ENCODE measurements around the gene ZNF783.
"Not testable (repeated sequence)": the region's sequence is repeated elsewhere in the genome, so short reads cannot be mapped to it uniquely, and the experiment has no call there.

ZNF783 gene

GRCh38 chr7:149317496-149317895 lies 55.5 kb downstream of the ZNF783 start:
- 100% methylated on average over 1 of the region's 1 CpG for WGBS, 2 experiments (ENCODE audit: insufficient coverage in 2 of 2)
- H3K27ac ChIP-seq (ENCODE audit: low read depth, low read length, severe bottlenecking): no peak overlapping the region
- no peaks in the 10 kb centered on the region for H3K4me1 ChIP-seq (ENCODE audit: control insufficient read depth, insufficient read depth, low read length, poor library complexity, severe bottlenecking)
- H3K9me3 ChIP-seq (ENCODE audit: control insufficient read depth, low read length): no peaks in the 10 kb centered on the region
- no peak overlapping the region for H3K4me3 ChIP-seq (ENCODE audit: extremely low read depth, insufficient read depth, low read length, poor library complexity, severe bottlenecking)
- no peaks in the 10 kb centered on the region for H3K36me3 ChIP-seq (ENCODE audit: control insufficient read depth, insufficient read depth, low read length)

- no peaks in the 10 kb centered on the region for H3K4me1 ChIP-seq (ENCODE audit: control insufficient read depth, insufficient read depth, low read length, poor library complexity, severe bottlenecking)
- 71 to 86% methylated on average over 8 to 9 of the region's 9 CpGs for WGBS, 2 experiments (ENCODE audit: insufficient coverage in 2 of 2)
- no peak overlapping the region for H3K4me3 ChIP-seq (ENCODE audit: extremely low read depth, insufficient read depth, low read length, poor library complexity, severe bottlenecking)
- H3K27ac ChIP-seq (ENCODE audit: low read depth, low read length, severe bottlenecking): no peak overlapping the region
- H3K36me3 ChIP-seq (ENCODE audit: control insufficient read depth, insufficient read depth, low read length): no peaks in the 10 kb centered on the region
- no peaks in the 10 kb centered on the region for H3K9me3 ChIP-seq (ENCODE audit: control insufficient read depth, low read length)
These were observed 56.1 kb downstream of the ZNF783 start for GRCh38 chr7:149317986-149318672.

- WGBS, 2 experiments (ENCODE audit: insufficient coverage in 2 of 2): 88 to 100% methylated on average over 1 to 4 of the region's 6 CpGs
- H3K36me3 ChIP-seq (ENCODE audit: control insufficient read depth, insufficient read depth, low read length): no peaks in the 10 kb centered on the region
- H3K27ac ChIP-seq (ENCODE audit: low read depth, low read length, severe bottlenecking): no peak overlapping the region
- H3K4me3 ChIP-seq (ENCODE audit: extremely low read depth, insufficient read depth, low read length, poor library complexity, severe bottlenecking): no peak overlapping the region
- H3K9me3 ChIP-seq (ENCODE audit: control insufficient read depth, low read length): no peaks in the 10 kb centered on the region
- H3K4me1 ChIP-seq (ENCODE audit: control insufficient read depth, insufficient read depth, low read length, poor library complexity, severe bottlenecking): no peaks in the 10 kb centered on the region
These were observed 57.4 kb downstream of the ZNF783 start for GRCh38 chr7:149319376-149319775.

GRCh38 chr7:149320313-149321124 lies 58.5 kb downstream of the ZNF783 start:
- Histone ChIP-seq H3K4me3 (ENCODE audit: extremely low read depth, insufficient read depth, low read length, poor library complexity, severe bottlenecking) (no peak overlapping the region), H3K9me3 (ENCODE audit: control insufficient read depth, low read length) (no peaks in the 10 kb centered on the region), H3K4me1 (ENCODE audit: control insufficient read depth, insufficient read depth, low read length, poor library complexity, severe bottlenecking) (no peaks in the 10 kb centered on the region), H3K27ac (ENCODE audit: low read depth, low read length, severe bottlenecking) (no peak overlapping the region), H3K36me3 (ENCODE audit: control insufficient read depth, insufficient read depth, low read length) (no peaks in the 10 kb centered on the region)
- WGBS, 2 experiments (ENCODE audit: insufficient coverage in 2 of 2): 84 to 85% methylated on average over 2 to 3 of the region's 13 CpGs

GRCh38 chr7:149321125-149321905 lies 59.3 kb downstream of the ZNF783 start:
- not testable (repeated sequence) for H3K4me3 ChIP-seq (ENCODE audit: extremely low read depth, insufficient read depth, low read length, poor library complexity, severe bottlenecking); H3K4me1 ChIP-seq (ENCODE audit: control insufficient read depth, insufficient read depth, low read length, poor library complexity, severe bottlenecking); H3K9me3 ChIP-seq (ENCODE audit: control insufficient read depth, low read length); H3K27ac ChIP-seq (ENCODE audit: low read depth, low read length, severe bottlenecking); H3K36me3 ChIP-seq (ENCODE audit: control insufficient read depth, insufficient read depth, low read length)
- WGBS, 2 experiments (ENCODE audit: insufficient coverage in 2 of 2): 72 to 86% methylated on average over 5 to 12 of the region's 14 CpGs

- Histone ChIP-seq H3K4me1 (ENCODE audit: control insufficient read depth, insufficient read depth, low read length, poor library complexity, severe bottlenecking) (no peaks in the 10 kb centered on the region), H3K36me3 (ENCODE audit: control insufficient read depth, insufficient read depth, low read length) (no peaks in the 10 kb centered on the region), H3K27ac (ENCODE audit: low read depth, low read length, severe bottlenecking) (no peak overlapping the region), H3K9me3 (ENCODE audit: control insufficient read depth, low read length) (peaks cover 4% of the 10 kb centered on the region), H3K4me3 (ENCODE audit: extremely low read depth, insufficient read depth, low read length, poor library complexity, severe bottlenecking) (no peak overlapping the region)
- WGBS, 2 experiments (ENCODE audit: insufficient coverage in 2 of 2): 85 to 86% methylated on average over 5 of the region's 5 CpGs
These were observed 60.1 kb downstream of the ZNF783 start for GRCh38 chr7:149321978-149322541.

- Histone ChIP-seq H3K36me3 (ENCODE audit: control insufficient read depth, insufficient read depth, low read length) (no peaks in the 10 kb centered on the region), H3K9me3 (ENCODE audit: control insufficient read depth, low read length) (peaks cover 4% of the 10 kb centered on the region), H3K4me1 (ENCODE audit: control insufficient read depth, insufficient read depth, low read length, poor library complexity, severe bottlenecking) (no peaks in the 10 kb centered on the region), H3K4me3 (ENCODE audit: extremely low read depth, insufficient read depth, low read length, poor library complexity, severe bottlenecking) (no peak overlapping the region), H3K27ac (ENCODE audit: low read depth, low read length, severe bottlenecking) (no peak overlapping the region)
These were observed 60.7 kb downstream of the ZNF783 start for GRCh38 chr7:149322737-149323136.

- no peaks in the 10 kb centered on the region for H3K4me1 ChIP-seq (ENCODE audit: control insufficient read depth, insufficient read depth, low read length, poor library complexity, severe bottlenecking)
- no peak overlapping the region for H3K4me3 ChIP-seq (ENCODE audit: extremely low read depth, insufficient read depth, low read length, poor library complexity, severe bottlenecking)
- H3K9me3 ChIP-seq (ENCODE audit: control insufficient read depth, low read length): peaks cover 4% of the 10 kb centered on the region
- H3K36me3 ChIP-seq (ENCODE audit: control insufficient read depth, insufficient read depth, low read length): no peaks in the 10 kb centered on the region
- no peak overlapping the region for H3K27ac ChIP-seq (ENCODE audit: low read depth, low read length, severe bottlenecking)
- WGBS, 2 experiments (ENCODE audit: insufficient coverage in 2 of 2): 40 to 63% methylated on average over 1 to 2 of the region's 2 CpGs
These were observed 63.3 kb downstream of the ZNF783 start for GRCh38 chr7:149325248-149325647.

GRCh38 chr7:149329265-149329664 lies 67.3 kb downstream of the ZNF783 start:
- Histone ChIP-seq H3K9me3 (ENCODE audit: control insufficient read depth, low read length) (peaks cover 4% of the 10 kb centered on the region), H3K36me3 (ENCODE audit: control insufficient read depth, insufficient read depth, low read length) (no peaks in the 10 kb centered on the region), H3K4me3 (ENCODE audit: extremely low read depth, insufficient read depth, low read length, poor library complexity, severe bottlenecking) (no peak overlapping the region), H3K4me1 (ENCODE audit: control insufficient read depth, insufficient read depth, low read length, poor library complexity, severe bottlenecking) (no peaks in the 10 kb centered on the region), H3K27ac (ENCODE audit: low read depth, low read length, severe bottlenecking) (no peak overlapping the region)
- WGBS, 2 experiments (ENCODE audit: insufficient coverage in 2 of 2): 40% methylated on average over 1 of the region's 3 CpGs; no CpG with 5 or more reads in 1 of the 2 experiments

GRCh38 chr7:149329766-149330334 lies 67.9 kb downstream of the ZNF783 start:
- Histone ChIP-seq H3K4me1 (ENCODE audit: control insufficient read depth, insufficient read depth, low read length, poor library complexity, severe bottlenecking) (no peaks in the 10 kb centered on the region), H3K27ac (ENCODE audit: low read depth, low read length, severe bottlenecking) (no peak overlapping the region), H3K9me3 (ENCODE audit: control insufficient read depth, low read length) (peaks cover 4% of the 10 kb centered on the region), H3K4me3 (ENCODE audit: extremely low read depth, insufficient read depth, low read length, poor library complexity, severe bottlenecking) (no peak overlapping the region), H3K36me3 (ENCODE audit: control insufficient read depth, insufficient read depth, low read length) (no peaks in the 10 kb centered on the region)
- 83 to 88% methylated on average over 1 to 2 of the region's 3 CpGs for WGBS, 2 experiments (ENCODE audit: insufficient coverage in 2 of 2)

All from mesodermal cell (in vitro differentiated cells).